Gastroesophageal sphincter (tissue), 3 donors: ENCODE measurements around the gene CPLX4.

ENCODE experiments used
- CTCF ChIP-seq, 4 experiments: fragments of 200-600 bp in 2 of 4; fragments of 450-650 bp in 2 of 4; sonication (generic) in 1 of 4; IDR thresholded peaks; one replicate each; pipeline ENCODE4 v1.5.1; 2017 to 2019; ENCODE audit warnings: antibody characterized with exemption in 4 of 4, mild to moderate bottlenecking in 2 of 4, moderate library complexity in 2 of 4
- EP300 ChIP-seq: sonication (generic); formaldehyde crosslinking; IDR thresholded peaks from one replicate; pipeline ENCODE4 v1.6.1; 2017; ENCODE audit warnings: antibody characterized with exemption, mild to moderate bottlenecking
- POLR2AphosphoS5 ChIP-seq: sonication (generic); formaldehyde crosslinking; IDR thresholded peaks from one replicate; pipeline ENCODE4 v1.6.1; 2017; ENCODE audit warnings: antibody characterized with exemption

DNA sequence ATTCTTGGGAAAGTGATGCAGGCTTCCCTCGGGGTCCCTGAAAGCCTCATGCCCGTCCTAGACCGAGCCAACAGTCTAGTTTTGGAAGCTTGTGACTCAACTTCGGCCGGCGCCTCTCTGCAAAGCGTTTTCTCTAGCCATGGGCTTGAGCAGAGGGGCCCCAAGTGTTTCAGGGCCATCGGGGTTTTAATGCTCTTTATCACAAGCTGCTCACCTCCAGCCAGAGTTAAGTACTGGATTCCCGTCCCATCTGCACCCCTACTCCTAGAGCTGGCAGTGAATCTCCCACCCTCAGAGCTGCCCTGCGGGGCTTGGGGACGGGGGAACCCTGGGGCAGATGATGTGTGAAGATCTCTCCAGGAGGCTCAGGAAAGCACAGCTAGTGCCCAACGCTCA is 52.5 kb downstream of the CPLX4 start:
- TF ChIP-seq CTCF (IDR thresholded peaks at IDR 0.05) (no peak), POLR2AphosphoS5 (no peak), EP300 (no peak)
